Upper lobe of left lung (tissue), 6 donors: ENCODE data around the gene MYEOV. TPM values are rescaled to one million over a fixed set of nuclear protein-coding genes. Genes with fewer than 3 reads are reported as not detected.

Experiments used
- ATAC-seq, 2 donors: fragments of 200-7000 bp; cut with Tn5 transposase; one replicate each; pipeline ENCODE4 v1.9.1; 2022; ENCODE audit warnings: mild to moderate bottlenecking in 2 of 2, moderate library complexity in 2 of 2; ENCODE audit not compliant: low FRiP score in 2 of 2
- DNase-seq, 2 donors: peaks; one replicate each; pipeline ENCODE4 v3.0.0-alpha.2; 2019 to 2020
- H3K27ac ChIP-seq, 4 donors: fragments of 200-600 bp; sonication (generic); one replicate each; pipeline ENCODE4 v1.5.1; 2016 to 2019
- H3K27me3 ChIP-seq, 4 donors: fragments of 200-600 bp; sonication (generic); one replicate each; pipeline ENCODE4 v1.5.1; 2017 to 2019
- H3K36me3 ChIP-seq, 4 donors: fragments of 200-600 bp; sonication (generic); one replicate each; pipeline ENCODE4 v1.5.1; 2016 to 2019
- H3K4me1 ChIP-seq, 4 donors: fragments of 200-600 bp; sonication (generic); one replicate each; pipeline ENCODE4 v1.5.1; 2018 to 2019
- H3K4me3 ChIP-seq, 4 donors: fragments of 200-600 bp; sonication (generic); one replicate each; pipeline ENCODE4 v1.5.1; 2017 to 2019; ENCODE audit warnings: mild to moderate bottlenecking in 2 of 4, moderate library complexity in 1 of 4
- H3K9me3 ChIP-seq, 4 donors: fragments of 200-600 bp; sonication (generic); one replicate each; pipeline ENCODE4 v1.5.1; 2018 to 2019
- CTCF ChIP-seq, 6 experiments: fragments of 450-650 bp in 4 of 6; fragments of 200-600 bp in 2 of 6; sonication (generic) in 2 of 6; IDR thresholded peaks; one replicate each; pipeline ENCODE4 v1.5.1; 2016 to 2019; ENCODE audit warnings: antibody characterized with exemption in 6 of 6
- EP300 ChIP-seq, 4 donors: sonication (generic); formaldehyde crosslinking; IDR thresholded peaks; one replicate each; pipeline ENCODE4 v1.5.1; 2017; ENCODE audit warnings: antibody characterized with exemption in 4 of 4, control low read depth in 2 of 4
- POLR2A ChIP-seq, 4 donors: fragments of 450-650 bp; IDR thresholded peaks; one replicate each; pipeline ENCODE4 v1.5.1; 2016 to 2017; ENCODE audit warnings: antibody characterized with exemption in 4 of 4, mild to moderate bottlenecking in 2 of 4
- POLR2AphosphoS5 ChIP-seq, 2 donors: sonication (generic); formaldehyde crosslinking; IDR thresholded peaks; one replicate each; pipeline ENCODE4 v1.5.1; 2017; ENCODE audit warnings: antibody characterized with exemption in 2 of 2
- WGBS, 2 donors: methylation state at CpG; one replicate each; pipeline ENCODE4 v1.1.5; 2017 to 2018; 5-methylcytosine and 5-hydroxymethylcytosine counted together
- total RNA-seq, 6 donors: library from RNA; depleted of rRNA in 4 of 6; stranded (reverse); fragments of >200 nt in 4 of 6; gene quantifications; one replicate each; pipeline versions ENCODE4 v1.1.0 to v1.2.1, GENCODE V29; 2016 to 2021
- donor health status: DM: no; HTN: no; CAD: no; lungs with moderate emphysema.
- donor health status: DM: no; HTN: yes; CAD: no; lungs with severe emphysema.

MYEOV gene
- total RNA-seq, 6 donors from 2014 or later, result 0.30 to 0.98 (median 0.77) TPM; not detected in 2

GRCh38 chr11:69295079-69295994 lies 1.4 kb downstream of the MYEOV start:
- Histone ChIP-seq H3K4me3 (no peak overlapping the region), H3K27me3 (no peaks in the 10 kb centered on the region), H3K27ac (peak overlapping the region in 1 of 4 donors; percentile 92), H3K4me1 (peaks cover 59 to 81% (median 71%) of the 10 kb centered on the region in 4 donors), H3K9me3 (no peaks in the 10 kb centered on the region), H3K36me3 (no peaks in the 10 kb centered on the region)
- WGBS, 2 donors, result 92 to 97% methylated on average over 30 of the region's 31 CpGs
- no peak for ATAC-seq
- peak in 1 of 2 donors; percentile 72 for DNase-seq
- TF ChIP-seq CTCF (IDR thresholded peaks at IDR 0.05) (no peak), POLR2AphosphoS5 (IDR thresholded peaks at IDR 0.05) (no peak), EP300 (IDR thresholded peaks at IDR 0.05) (no peak), POLR2A (IDR thresholded peaks at IDR 0.05) (no peak)

- Histone ChIP-seq H3K27me3 (no peaks in the 10 kb centered on the region), H3K36me3 (no peaks in the 10 kb centered on the region), H3K4me1 (peaks cover 59 to 84% (median 73%) of the 10 kb centered on the region in 4 donors), H3K4me3 (peak overlapping the region in 1 of 4 donors; percentile 39), H3K27ac (peak overlapping the region; percentile 88 to 94 (median 92)), H3K9me3 (no peaks in the 10 kb centered on the region)
- ATAC-seq (peak in 1 of 2 donors; percentile 55), DNase-seq (peak; percentile 55 to 82)
- TF ChIP-seq CTCF (IDR thresholded peaks at IDR 0.05) (no peak), POLR2AphosphoS5 (IDR thresholded peaks at IDR 0.05) (peak in 1 of 2 donors; percentile 59)
- WGBS, 2 donors, result 57 to 85% methylated on average over 11 to 13 of the region's 18 CpGs
Observed at GRCh38 chr11:69295995-69296889, 2.3 kb downstream of the MYEOV start.

DNA sequence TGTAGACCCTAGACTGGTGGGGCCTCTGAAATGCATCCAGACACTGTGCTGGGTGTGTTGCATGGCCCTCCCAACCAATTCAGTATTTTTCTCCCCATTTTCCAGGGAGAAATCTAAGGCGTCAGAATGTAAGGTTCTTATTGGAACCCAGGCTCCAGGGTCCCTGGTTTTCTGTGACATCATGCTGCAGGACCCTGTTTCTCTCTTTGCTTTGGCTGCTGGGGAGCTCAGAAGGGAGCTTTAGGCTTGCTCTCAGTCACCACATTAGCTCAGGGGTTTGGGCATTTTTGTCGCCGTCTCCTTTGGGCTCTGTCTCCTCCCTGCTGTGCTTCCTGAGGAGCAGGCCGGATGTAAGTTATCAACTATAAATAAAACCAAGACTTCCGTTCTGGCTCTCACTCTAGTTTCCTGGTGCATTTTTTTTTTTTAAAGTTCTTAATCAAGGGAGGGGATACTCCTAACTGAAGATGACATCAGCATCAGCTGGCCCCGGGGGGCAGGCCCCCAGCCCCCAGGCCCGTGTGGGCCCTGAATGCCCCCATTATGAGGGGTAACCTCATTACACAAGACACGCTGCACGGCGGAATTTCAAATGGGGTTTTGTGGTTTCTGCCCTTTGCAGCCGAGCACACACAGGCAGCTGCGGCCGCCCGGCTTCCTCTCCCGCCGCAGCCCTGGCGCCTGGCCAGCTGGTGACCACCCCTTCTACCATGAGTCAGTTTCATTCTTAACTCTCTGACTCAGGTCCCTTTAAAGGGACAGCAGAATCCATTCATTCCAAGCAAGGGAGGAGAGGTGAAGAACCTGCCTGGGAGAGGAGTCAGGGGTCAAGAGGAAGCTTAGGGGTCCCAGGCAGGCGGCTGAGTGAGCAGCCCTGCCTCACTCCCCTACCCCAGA lies 3.2 kb downstream of the MYEOV start:
- Histone ChIP-seq H3K4me3 (peak overlapping the region in 3 of 4 donors; percentile 15 to 39 (median 29)), H3K27me3 (no peaks in the 10 kb centered on the region), H3K9me3 (no peaks in the 10 kb centered on the region), H3K4me1 (peaks cover 68 to 93% (median 82%) of the 10 kb centered on the region in 4 donors), H3K27ac (peak overlapping the region; percentile 88 to 94 (median 92)), H3K36me3 (no peaks in the 10 kb centered on the region)
- no peak for TF ChIP-seq POLR2A (IDR thresholded peaks at IDR 0.05)
- peak in 2 of 4 donors; percentile 23 to 46 for TF ChIP-seq EP300 (IDR thresholded peaks at IDR 0.05)
- TF ChIP-seq CTCF (IDR thresholded peaks at IDR 0.05), result peak in 1 of 6 experiments; percentile 11
- peak in 1 of 2 donors; percentile 70 for TF ChIP-seq POLR2AphosphoS5 (IDR thresholded peaks at IDR 0.05)
- DNase-seq (peak; percentile 93 to 99), ATAC-seq (peak; percentile 78 to 86)
- 3% methylated on average over 16 to 18 of the region's 18 CpGs for WGBS, 2 donors

GRCh38 chr11:69297787-69298266 lies 3.9 kb downstream of the MYEOV start:
- Histone ChIP-seq H3K4me3 (peak overlapping the region in 3 of 4 donors; percentile 15 to 39 (median 29)), H3K9me3 (no peaks in the 10 kb centered on the region), H3K27me3 (no peaks in the 10 kb centered on the region), H3K27ac (peak overlapping the region; percentile 88 to 94 (median 92)), H3K36me3 (no peaks in the 10 kb centered on the region), H3K4me1 (peaks cover 70 to 91% (median 80%) of the 10 kb centered on the region in 4 donors)
- 37 to 39% methylated on average over 12 to 13 of the region's 13 CpGs for WGBS, 2 donors
- TF ChIP-seq EP300 (IDR thresholded peaks at IDR 0.05), result peak in 1 of 4 donors; percentile 26
- TF ChIP-seq POLR2AphosphoS5 (IDR thresholded peaks at IDR 0.05), result no peak
- TF ChIP-seq POLR2A (IDR thresholded peaks at IDR 0.05), result peak in 1 of 4 donors; percentile 7
- no peak for TF ChIP-seq CTCF (IDR thresholded peaks at IDR 0.05)
- DNase-seq, result peak in 1 of 2 donors; percentile 61
- peak in 1 of 2 donors; percentile 4 for ATAC-seq
